GM21717 (cell line): Measurements from ENCODE around the gene GABPB2.

Experiments
- ATAC-seq: cut with Tn5 transposase; IDR thresholded peaks from one replicate; pipeline ENCODE4 v1.9.1; 2021; ENCODE audit warnings: mild to moderate bottlenecking, moderate library complexity; ENCODE audit not compliant: unreplicated experiment

Gene GABPB2

DNA sequence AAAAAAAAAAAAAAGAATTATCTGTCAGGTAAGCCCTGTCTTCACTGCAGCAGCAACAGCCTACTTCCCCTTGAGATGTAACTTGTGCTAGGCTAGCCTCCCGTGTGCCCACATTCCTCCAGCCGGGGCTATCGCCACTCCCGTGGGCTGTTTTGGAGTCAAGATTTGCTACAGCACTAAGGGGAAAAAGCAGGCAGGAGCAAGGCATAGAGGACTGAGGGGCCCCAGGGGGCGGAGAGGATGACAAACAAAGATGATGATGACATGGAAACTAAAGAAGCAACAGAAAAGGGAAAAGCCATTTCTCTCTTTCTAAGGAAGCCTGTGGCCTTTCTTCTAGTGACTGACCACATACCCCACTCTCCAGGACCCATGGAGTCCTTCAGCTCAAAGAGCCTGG, 87.8 kb downstream of the GABPB2 start:
- no peak for ATAC-seq

DNA sequence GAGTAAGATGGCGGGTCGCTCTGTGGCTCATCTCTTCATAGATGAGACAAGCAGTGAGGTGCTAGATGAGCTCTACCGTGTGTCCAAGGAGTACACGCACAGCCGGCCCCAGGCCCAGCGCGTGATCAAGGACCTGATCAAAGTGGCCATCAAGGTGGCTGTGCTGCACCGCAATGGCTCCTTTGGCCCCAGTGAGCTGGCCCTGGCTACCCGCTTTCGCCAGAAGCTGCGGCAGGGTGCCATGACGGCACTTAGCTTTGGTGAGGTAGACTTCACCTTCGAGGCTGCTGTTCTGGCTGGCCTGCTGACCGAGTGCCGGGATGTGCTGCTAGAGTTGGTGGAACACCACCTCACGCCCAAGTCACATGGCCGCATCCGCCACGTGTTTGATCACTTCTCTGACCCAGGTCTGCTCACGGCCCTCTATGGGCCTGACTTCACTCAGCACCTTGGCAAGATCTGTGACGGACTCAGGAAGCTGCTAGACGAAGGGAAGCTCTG, 88.2 kb downstream of the GABPB2 start:
- ATAC-seq = no peak

DNA sequence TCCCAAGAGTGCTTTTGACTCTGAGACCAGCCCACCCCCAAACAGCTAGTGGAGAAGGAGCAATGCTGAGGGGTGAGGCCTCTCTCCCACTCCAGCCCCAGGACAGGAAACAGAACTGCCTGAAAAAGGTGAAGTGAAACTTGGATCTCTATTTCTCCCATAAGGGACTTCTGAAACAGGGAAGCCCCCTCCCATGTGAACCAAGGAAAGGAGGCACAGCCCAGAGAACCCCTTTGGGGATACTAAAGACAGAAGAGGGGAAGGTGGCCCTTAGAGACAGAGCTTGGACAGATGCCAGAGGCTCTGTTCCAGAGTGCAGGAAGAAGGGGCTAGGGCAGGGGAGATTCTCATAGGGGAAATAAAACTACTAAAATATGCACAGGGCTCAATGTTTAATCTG, 88.8 kb downstream of the GABPB2 start:
- ATAC-seq = no peak

DNA sequence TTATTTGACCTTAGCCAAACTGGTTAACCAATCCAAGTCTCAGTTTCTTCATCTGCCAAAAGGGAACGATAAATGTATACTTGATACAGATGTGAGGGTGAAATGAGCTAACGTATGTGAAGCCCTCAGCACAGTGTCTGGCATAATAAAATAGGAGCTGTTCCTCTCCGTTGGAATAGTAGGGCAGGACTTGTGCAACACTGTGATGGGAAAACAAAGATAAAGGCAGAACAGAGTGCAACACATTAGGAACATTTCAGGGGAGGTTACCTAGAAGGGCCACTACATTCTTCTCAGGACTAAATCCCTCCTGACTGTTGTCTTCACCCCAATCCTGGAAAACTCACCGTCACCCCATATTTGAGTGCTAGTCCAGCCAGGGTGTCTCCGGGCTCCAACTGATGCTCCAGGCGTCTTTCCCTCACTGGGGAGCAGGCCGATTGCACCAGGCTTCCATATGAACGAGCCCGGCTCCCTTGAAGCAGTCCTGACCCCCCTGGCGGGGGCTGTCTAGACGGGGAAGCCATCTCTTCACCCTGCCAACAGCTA, 94.2 kb downstream of the GABPB2 start:
- no peak for ATAC-seq

DNA sequence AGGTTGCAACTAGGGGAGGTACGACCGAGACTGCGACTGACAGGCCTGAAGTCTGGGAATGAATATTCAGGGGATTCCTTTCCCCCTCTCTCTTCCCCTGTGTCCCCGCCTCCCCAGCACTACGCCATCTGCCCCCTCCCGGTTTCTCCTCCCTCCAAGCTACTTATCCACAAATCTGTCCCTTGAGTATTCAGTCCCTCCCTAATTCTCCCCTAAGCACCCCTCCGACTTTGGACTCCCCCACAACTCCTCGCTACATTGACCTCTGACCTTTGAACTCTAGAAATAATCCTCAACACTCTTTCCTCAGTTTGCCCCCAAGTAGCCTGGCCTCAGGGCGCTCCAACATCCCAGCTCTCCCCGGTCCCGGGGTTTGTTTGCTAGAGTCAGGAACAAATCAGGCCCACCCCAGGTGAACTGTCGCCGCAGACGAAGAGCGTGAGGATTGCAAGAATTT, 94.7 kb downstream of the GABPB2 start:
- no peak for ATAC-seq

DNA sequence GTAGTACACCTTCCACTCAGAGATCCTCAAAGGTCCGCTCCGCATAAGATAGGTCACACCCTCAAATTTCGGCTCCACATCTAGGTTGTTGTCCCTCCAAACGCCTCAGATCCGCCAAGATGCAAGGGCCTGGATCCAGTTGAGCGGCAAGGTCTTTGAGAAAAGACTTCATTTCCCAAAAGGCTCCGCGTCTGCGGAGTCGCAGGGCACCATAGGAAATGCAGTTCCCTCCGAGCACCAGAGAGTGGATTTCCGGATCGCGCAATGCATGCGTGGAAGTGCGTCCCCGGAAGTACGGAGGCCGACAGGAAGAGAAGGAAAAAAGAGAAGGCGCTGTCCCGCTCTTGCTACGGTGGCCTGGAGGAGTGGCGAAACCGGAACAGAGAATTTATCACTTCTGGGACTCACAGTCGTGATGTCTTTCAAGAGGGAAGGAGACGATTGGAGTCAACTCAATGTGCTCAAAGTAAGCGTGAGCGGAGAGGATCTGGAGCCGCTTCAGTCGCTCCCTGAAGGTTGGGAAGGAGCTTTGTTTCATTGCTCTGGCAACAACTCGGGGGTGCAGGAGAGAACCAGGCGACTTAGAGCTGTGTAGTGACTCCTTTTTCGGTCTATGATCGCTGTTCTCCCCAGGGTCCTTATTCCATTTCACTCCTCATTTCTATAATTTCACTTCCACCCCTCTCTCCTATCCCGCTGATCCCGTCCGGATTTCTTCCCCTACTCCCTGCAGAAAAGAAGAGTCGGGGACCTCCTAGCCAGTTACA, 95.4 kb downstream of the GABPB2 start, which contains the start of the genes LYSMD1 and SCNM1:
LYSMD1 (minus strand) TSS at position 165 of the 767 bp plus-strand sequence. CDS start 644 bp downstream, outside the sequence.
SCNM1 (plus strand) TSS at position 407 of the 767 bp plus-strand sequence; CDS start at position 416, 9 bp downstream.
- ATAC-seq = peak; percentile 74

DNA sequence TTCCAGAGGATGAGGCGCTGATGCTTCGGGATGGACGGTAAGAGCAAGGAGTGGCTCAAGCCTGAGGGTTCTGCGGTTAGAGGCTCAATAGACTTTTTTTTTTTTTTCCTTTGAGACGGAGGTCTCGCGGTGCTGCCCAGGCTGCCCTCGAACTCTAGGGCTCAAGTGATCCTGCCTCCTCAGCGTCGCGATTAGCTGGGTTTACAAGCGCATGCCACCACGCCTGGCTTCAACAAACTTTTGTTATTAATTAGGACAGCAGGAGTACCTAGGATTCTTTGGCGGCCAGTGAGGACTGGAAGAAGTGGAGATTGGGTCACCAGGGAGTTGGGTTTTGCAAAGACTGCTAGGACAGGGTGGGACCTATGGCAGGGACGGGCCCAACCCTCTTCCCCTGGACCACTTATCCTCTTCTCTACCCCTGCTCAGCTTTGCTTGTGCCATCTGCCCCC, 96.0 kb downstream of the GABPB2 start:
- peak; percentile 7 for ATAC-seq

DNA sequence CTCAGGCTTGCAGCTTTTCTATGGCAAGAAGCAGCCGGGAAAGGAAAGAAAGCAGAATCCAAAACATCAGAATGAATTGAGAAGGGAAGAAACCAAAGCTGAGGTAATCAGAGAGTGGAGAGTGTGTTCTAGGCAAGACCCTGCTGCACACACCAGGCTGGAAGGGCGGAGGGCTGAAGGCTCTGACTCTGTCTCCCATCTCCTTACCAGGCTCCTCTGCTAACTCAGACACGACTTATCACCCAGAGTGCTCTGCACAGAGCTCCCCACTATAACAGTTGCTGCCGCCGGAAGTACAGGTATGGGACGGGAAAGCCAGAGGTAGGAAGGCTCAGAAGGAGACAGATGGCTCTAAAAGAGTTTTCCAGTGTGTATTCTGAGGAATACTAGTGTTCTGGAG, 96.6 kb downstream of the GABPB2 start:
- ATAC-seq = no peak

DNA sequence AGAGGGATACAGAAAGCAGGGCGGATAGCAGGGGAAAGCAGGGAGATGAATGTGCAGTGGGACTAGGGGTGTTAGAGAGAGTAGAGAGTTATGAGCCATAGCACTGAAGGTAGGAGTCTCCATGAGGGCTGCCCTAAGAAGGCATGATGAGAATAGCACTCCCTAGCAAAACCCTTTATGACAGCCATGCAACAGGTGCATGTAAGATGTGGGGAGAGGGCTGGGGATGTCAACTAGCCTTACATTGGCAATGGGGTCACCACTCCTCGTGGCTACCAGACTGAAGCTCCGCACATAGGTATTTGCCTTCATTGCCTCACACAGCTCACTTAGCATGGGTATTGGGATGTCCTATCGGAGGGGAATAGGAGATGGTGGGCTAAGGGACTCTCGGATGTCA, 100.6 kb downstream of the GABPB2 start:
- ATAC-seq = no peak
